Esophagus squamous epithelium (tissue), 4 donors: Measurements from ENCODE around the gene KRTAP19-3.

Source experiments
- CTCF ChIP-seq, 6 experiments: fragments of 450-650 bp in 4 of 6; fragments of 200-600 bp in 2 of 6; sonication (generic) in 2 of 6; IDR thresholded peaks; one replicate each; pipeline ENCODE4 v1.5.1; 2016 to 2019; ENCODE audit warnings: antibody characterized with exemption in 6 of 6, mild to moderate bottlenecking in 4 of 6, moderate library complexity in 4 of 6
- POLR2A ChIP-seq, 4 donors: fragments of 450-650 bp; IDR thresholded peaks; one replicate each; pipeline ENCODE4 v1.6.1; 2017; ENCODE audit warnings: antibody characterized with exemption in 4 of 4, mild to moderate bottlenecking in 4 of 4, moderate library complexity in 3 of 4

GRCh38 chr21:30518876-30519275 lies 27.1 kb upstream of the KRTAP19-3 start:
- TF ChIP-seq CTCF (IDR thresholded peaks at IDR 0.05) (no peak), POLR2A (IDR thresholded peaks at IDR 0.05) (no peak)
